GM18526 (cell line): ENCODE data around the gene SPARC.

Experiments
- POLR2A ChIP-seq: IDR thresholded peaks from 3 replicates; pipeline ENCODE4 v1.6.1; 2011; ENCODE audit not compliant: insufficient read length; ENCODE audit errors: extremely low read depth

SPARC gene

DNA sequence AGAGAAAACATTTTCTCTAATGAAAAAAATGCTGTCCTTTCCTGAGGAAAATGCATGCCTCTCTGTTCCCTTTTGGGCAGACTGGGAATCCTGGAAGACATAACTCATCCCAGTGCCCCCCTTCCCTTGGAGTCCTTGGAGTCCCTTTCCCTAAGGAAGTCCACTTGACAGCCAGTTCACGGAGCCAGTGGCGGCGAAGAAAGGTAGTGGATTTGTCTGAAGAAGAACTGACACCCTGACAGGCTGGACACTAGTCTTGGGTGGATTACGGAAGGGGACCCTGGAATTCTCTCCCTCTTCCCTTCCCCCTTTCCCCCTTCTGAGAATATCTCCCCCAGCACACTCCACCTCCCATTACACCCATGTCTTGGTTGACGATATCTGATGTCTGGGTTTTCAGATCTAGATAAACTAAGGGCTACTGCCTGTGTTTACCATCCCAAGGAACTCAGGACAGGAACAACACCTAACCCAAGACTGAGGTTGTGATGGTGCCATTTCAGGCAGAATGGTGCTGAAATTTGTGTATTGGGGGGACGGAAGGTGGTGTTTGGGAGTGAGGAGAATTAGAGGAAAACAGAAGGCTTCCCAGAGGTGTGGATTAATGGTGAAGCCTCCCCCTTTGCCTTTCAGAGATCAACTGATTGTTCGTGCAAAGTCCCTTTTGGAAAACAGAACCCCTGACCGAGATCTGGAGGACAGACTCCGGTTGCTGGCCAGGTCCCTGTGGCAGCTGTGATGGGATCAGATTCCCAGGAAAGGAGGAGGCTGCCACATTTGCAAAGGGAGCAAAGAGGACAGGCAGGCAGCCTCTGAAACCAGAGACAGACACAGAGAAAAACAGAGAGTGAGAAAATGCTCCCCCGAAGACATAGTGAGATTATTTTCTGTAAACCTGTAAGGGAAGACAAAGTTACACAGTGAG, 704 bp downstream of the SPARC start:
- TF ChIP-seq POLR2A = no peak

DNA sequence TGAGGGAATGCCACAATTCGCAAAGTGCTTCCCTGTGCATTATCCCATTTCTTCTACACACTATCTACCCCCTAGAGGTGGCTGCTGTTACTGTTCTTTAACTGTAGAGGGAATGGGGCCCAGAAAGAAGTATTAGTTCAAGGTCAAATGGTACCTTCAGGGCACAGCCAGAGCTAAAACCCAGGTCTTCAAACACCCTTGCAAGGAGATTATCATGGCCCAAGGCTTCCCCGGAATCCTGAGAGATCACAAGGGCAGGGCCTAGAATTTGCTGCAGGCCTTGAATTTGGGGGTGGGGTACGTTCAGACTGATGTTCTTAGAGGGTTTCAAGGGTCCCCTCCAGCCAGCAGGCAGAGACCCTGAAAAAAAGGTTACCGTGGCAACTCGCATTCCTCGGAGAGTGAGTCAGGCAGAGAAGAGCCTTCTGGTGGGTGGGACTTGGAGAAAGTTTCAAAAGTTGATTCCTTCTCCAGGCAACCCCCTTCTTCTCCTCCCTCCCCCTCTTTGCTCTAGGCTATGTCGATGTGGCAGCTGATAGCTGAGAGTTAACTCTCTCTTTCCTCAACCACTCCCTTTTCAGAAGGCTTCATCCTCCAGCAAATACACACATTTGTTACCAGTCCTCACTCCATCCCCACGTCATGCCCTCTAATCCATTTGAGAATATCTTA, 1.9 kb downstream of the SPARC start:
- no peak for TF ChIP-seq POLR2A

DNA sequence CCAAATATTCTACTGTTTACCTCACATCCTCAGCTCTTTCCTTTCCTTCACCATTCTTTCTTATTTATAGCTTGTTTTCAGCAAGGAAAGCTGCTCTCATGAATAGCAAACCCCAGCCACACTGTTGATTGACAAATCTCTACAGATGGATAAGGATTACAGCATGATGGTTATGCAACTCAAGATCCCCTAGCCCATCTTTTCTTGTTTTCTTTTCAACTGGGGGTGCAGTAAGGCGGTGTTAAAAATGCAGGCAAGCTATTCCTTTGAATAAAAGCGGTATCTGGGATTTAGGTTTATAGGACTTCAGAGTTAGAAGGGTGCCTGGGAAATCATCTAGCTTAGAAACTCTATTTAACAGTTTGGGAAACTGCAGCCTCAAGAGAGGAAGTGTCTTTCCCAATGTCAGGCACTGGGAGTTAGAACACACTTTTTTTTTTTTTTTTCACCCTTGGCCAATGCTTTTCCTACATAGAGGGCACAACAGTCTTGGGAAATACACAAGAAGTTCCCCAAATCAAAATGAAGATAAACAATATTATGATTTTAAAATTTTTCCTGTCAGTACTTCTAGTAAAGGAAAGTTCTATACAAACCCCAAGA, 2.6 kb downstream of the SPARC start:
- no peak for TF ChIP-seq POLR2A

DNA sequence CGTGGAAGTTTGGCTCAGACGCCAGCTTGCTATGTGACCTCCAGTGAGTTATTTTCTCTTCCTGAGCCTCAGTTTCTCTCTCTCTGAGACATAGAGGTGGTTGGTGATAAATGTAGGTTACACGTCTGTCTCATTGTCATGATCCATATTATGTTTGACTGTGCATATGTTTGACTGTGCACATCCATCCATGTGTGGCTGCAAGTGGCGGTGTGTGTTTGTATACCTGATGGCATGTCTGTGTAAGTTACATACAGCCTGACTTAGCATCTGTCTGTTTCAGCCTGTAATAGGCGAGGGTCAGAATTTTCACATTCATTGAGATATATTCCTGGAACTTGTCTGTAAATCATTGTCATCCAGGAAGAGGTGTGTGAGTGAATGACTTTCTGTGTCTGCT, 3.3 kb downstream of the SPARC start:
- no peak for TF ChIP-seq POLR2A

DNA sequence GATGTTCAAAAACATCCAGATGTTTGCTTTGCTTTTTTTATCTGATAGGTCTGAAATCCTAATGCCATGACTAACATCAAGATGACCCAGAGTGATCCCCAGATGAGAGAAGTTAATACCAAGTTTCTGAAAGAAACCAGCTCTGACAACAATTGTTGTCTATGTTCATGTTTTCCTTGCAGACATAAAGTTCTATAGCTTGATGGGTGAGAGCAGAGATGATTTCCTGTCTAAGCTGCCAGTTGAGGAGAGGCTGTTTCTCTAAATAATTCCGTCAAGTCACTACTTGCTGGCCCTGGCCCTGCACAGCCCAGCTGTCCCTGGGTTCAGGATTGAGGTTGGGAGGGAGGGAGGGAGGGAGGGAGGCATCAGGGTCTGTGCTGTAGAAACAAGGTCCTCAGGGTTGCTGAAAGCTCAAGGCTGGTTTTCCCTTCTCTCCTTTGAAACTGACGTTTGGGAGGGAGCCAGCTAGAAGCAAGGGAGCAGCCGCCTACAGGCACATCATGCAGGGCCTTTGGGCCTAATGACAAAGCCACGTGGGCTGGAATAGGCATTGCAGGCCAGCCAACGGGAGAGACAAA, 3.9 kb downstream of the SPARC start:
- TF ChIP-seq POLR2A = no peak

DNA sequence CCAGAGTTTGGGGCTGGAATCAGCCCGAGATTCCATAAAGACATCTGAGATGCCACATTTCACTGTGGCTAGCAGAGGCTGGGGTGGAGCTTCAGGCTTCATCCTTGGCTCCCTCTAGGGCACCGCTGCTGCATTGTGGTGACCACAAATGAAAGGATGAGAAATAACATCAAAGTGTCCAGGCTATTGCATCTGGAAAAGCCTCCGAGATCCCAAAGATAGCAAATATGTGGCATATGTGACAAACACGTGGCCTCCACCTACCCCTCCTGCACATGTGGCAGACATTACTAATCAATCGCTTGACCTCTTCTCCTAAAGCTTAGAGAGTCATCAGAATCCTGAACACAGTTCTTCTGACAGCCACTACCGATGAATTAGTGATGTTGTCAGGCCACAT, 4.5 kb downstream of the SPARC start:
- no peak for TF ChIP-seq POLR2A

DNA sequence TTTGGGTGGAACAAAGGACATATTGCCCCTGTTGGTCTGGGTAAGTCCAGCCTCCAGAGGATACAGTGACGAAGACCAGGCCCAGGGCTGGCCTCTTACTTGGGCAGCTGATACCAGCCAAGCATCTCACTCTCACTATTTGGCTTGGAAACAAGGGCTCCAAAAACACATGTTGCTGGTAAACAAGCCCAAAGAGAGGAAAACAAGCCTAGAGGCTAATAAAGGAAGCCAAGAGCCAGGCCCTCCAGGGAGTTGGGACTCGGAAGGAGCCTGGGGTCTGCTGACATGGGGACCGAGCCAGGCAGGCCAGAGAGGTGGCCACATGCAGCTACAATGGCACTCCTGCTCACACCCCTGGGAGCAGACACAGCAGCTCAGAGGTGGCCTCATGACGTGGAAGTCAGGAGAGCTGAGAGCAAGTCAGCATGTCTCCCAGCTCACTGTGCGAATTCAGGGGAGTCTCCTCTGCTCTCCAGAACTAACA, 5.7 kb downstream of the SPARC start:
- no peak for TF ChIP-seq POLR2A

DNA sequence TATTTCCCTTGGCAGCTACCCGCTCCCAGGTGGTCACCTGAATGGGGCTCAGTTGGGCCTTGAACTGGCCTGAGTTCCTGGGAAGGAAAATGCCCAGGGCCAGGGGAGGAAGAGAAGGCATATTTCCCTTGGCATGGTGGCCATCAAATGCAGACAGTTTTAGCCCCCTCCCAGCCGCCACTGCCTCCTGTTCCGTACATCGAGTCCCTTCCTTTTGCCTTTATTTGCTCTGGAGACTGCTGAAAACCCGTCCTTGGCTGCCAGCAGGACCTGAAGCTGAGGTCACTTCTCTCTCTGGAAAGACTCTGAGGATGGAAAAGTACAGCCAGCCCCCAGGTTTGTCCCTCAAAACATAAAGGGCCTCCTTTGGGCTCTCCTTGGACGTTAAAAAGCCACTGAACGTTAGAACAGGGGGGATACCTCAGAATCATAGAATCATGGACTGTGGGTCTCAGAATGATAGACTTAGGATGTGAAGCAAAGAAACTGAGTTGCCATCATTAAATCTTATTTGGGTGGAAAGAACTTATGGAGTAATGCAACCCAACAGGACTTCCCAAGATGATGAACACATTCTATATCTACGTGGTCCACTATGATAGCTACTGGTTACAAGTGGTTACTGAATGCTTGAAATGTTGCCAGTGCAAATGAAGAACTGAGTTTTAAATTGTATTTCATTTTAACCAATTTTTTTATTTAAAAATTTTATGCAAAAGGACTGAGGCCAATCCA, 7.1 kb downstream of the SPARC start:
- TF ChIP-seq POLR2A = no peak

DNA sequence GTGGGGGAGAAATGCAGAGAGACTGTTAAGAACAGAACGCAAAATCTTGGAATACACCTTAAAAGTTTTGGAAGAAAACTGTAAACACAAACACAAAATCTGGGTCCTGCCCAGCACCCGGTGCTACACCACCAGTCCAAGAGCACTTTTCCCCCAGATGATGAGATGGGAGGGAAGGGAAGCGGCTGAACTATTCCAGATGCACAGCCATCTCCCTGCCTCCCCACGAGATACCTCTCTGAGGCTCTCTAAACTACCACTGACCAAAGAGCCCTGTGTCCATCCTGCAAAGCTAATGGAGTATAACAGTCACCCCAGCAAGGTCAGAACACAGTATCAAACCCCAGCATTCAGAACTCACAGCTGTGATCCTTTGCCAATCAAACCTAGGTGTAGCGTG, 8.0 kb downstream of the SPARC start:
- TF ChIP-seq POLR2A = no peak

DNA sequence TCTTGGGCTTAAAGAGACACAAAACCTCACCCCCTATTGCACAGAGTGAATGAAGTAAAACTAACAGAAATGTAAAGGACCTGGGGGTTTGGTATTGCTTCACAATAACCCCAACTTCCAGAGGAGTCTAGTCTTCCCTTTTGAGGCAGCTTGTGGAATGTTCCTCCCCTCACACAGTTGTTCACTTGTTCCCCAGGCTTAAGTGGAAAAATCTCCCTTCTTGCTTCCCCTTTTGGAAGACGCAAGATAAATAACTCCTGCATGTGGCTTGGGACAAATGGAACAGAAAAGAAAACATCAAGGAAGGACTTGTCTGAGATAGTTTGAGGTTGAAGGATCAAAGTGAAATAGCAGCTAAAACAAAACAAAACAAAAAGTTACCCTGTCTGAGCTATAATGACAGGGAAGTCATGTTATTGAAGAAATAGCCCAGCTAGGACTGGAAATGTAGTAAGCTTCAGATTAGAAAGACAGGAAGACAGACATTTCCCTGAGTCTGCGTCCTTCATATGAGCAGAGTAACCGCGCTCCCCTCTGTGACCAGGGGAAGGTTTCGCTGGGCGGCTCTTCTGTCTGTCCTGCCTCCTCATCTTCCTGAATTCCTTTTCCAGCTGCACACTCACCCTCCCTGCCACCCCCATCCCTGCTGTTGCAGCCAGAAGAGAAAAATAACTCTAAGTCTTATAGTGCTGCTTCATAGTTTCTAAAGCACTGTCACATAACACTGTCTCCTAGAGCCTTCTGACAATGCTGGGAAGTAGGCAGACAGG, 8.8 kb downstream of the SPARC start:
- no peak for TF ChIP-seq POLR2A

DNA sequence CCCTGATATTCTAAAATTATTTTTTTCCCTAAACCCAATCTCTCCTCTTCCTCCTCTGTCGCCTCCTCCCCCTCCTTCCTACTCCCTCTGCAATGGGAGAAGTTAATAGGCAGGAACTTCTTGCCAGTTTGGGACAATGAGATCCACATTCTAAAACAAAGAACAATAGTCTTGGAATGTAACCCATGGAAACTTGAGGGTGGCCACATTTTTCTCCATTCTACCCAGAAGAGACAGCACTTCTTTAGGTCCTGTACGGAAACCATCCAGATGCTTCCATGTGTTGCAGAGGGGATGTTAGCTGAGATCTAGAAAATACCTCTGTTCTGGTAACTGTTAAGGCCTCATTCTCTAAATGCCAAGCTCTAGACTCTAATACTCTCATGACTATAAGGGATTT, 10.0 kb downstream of the SPARC start:
- no peak for TF ChIP-seq POLR2A

DNA sequence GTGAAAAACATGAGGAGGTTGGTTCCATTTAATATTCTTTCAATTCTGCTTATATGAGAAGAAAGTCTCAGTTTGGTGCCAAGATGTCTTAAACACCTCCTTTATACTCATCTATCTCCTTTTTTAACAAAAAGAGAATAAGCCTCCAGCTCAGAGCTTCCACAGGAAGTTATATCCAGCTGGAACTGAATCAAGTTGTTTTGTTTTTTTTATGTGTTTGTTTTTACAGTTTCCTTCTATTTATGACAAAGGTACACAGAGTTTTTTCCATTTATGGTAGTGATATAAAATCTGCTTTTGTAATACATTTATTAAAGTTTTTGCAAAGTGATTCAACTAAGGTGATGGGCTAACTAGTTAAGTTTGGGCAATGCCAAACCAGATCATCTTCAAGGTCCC, 10.4 kb downstream of the SPARC start:
- no peak for TF ChIP-seq POLR2A

DNA sequence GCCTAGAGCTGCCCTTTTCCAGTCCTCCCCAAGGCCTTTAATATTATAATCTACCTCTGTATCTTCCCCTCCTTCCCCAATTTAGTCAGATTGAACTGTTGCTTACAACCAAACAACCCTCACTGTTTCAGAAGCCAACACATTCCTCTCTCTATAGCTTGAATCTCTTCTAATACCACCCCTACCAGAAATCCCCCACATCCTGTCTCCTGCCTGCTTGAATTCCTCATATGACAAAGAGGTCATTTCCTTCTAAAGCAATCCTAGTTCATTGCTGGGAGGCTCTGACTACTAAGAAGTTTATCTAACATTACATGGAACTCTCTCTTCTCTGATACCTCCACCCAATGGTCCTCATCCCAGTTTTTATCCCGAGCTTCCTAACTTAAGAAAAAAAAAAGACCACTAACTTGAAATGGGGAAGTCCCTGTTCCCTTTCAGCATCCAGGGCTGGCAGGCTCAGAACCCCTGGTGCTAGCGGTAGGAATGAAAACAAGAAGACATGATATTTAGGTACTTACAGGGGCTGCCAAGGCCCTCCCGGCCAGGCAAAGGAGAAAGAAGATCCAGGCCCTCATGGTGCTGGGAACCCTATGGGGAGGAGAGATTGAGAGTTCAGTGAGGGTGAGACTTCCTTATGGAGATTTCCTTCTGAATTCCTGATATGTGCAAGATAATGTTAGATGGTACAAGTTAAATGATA, 11.0 kb downstream of the SPARC start:
- no peak for TF ChIP-seq POLR2A
